GM12865 (cell line): ENCODE data around the gene RBPJ.
A peak's percentile ranks its signal among the peaks of the same experiment; 100 is the strongest.

Source experiments
- DNase-seq: peaks from one replicate; pipeline ENCODE4 v3.0.0; 2010; ENCODE audit warnings: low read depth
- H3K4me3 ChIP-seq: 2 replicates; pipeline ENCODE4 v1.5.1; 2011; ENCODE audit warnings: mild to moderate bottlenecking, low read depth, low read length, control low read depth
- CTCF ChIP-seq: IDR thresholded peaks from 2 replicates; pipeline ENCODE4 v1.5.1; 2011; ENCODE audit warnings: low read length, control low read depth, low read depth, inconsistent platforms; ENCODE audit not compliant: insufficient read depth; ENCODE audit errors: missing control alignments

Gene RBPJ

GRCh38 chr4:26322346-26322745 lies 1.5 kb downstream of the RBPJ start:
- peak overlapping the region; percentile 67 for H3K4me3 ChIP-seq
- no peak for DNase-seq
- no peak for TF ChIP-seq CTCF

GRCh38 chr4:26323821-26324220 lies 3.0 kb downstream of the RBPJ start:
- no peak for TF ChIP-seq CTCF
- no peak for DNase-seq
- no peak overlapping the region for H3K4me3 ChIP-seq

GRCh38 chr4:26325191-26325590 lies 4.4 kb downstream of the RBPJ start:
- H3K4me3 ChIP-seq: no peak overlapping the region

GRCh38 chr4:26326791-26327190 lies 6.0 kb downstream of the RBPJ start:
- no peak for TF ChIP-seq CTCF

More at GRCh38 chr4:26325191-26325590, 4.4 kb downstream of the RBPJ start:
- DNase-seq: peak; percentile 68
- TF ChIP-seq CTCF: peak; percentile 42

GRCh38 chr4:26330186-26330787 lies 9.5 kb downstream of the RBPJ start:
- peak; percentile 50 for TF ChIP-seq CTCF
- DNase-seq: peak; percentile 68

More at GRCh38 chr4:26326791-26327190, 6.0 kb downstream of the RBPJ start:
- no peak overlapping the region for H3K4me3 ChIP-seq
- DNase-seq: no peak

DNA sequence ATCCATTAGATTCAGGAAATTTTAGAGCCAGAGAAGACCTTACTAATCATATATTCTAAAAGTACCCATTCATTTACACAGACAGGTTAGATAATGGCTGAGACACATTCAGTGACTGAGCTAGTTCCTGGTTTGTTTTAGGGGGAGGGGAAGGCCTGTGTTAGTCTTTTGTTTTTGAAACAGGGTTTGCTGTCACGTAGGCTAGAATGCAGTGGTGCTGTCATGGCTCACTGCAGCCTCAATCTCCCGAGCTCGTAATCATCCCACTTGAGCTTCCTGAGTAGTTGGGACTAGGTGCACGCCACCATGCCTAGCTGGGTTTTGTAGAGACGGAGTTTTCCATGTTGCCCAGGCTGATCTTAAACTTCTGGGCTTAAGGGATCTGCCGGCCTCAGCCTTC lies 10.1 kb downstream of the RBPJ start:
- TF ChIP-seq CTCF: no peak
- H3K4me3 ChIP-seq: no peak overlapping the region
- DNase-seq: no peak

More at GRCh38 chr4:26330186-26330787, 9.5 kb downstream of the RBPJ start:
- H3K4me3 ChIP-seq: no peak overlapping the region

GRCh38 chr4:26331380-26331950 lies 10.7 kb downstream of the RBPJ start:
- no peak overlapping the region for H3K4me3 ChIP-seq
- no peak for TF ChIP-seq CTCF
- no peak for DNase-seq
